KMS-11 (cell line): ENCODE results near the gene SPSB3.

ENCODE experiments used
- H2AFZ ChIP-seq: fragments of 200-600 bp; sonication (generic); 2 replicates; pipeline ENCODE4 v1.6.1; 2016; ENCODE audit warnings: antibody characterized with exemption, mixed run types, low read depth
- H3K27ac ChIP-seq: fragments of 200-600 bp; sonication (generic); 2 replicates; pipeline ENCODE4 v1.6.1; 2016; ENCODE audit warnings: mild to moderate bottlenecking, mixed run types
- H3K27me3 ChIP-seq: fragments of 200-600 bp; sonication (generic); 2 replicates; pipeline ENCODE4 v1.6.1; 2017; ENCODE audit warnings: mild to moderate bottlenecking, low read depth, mixed run types, moderate library complexity; ENCODE audit not compliant: insufficient read depth
- H3K36me3 ChIP-seq: fragments of 200-600 bp; sonication (generic); 2 replicates; pipeline ENCODE4 v1.6.1; 2017; ENCODE audit warnings: mild to moderate bottlenecking, mixed run types; ENCODE audit not compliant: insufficient read depth
- H3K4me1 ChIP-seq: fragments of 200-600 bp; sonication (generic); 2 replicates; pipeline ENCODE4 v1.6.1; 2016; ENCODE audit warnings: mild to moderate bottlenecking, low read depth, mixed run types; ENCODE audit not compliant: poor library complexity, severe bottlenecking
- H3K4me2 ChIP-seq: fragments of 200-600 bp; sonication (generic); 2 replicates; pipeline ENCODE4 v1.7.0; 2016; ENCODE audit warnings: mild to moderate bottlenecking, mixed run types
- H3K4me3 ChIP-seq: fragments of 200-600 bp; sonication (generic); IDR thresholded peaks from 2 replicates; pipeline ENCODE4 v1.6.1; 2017; ENCODE audit warnings: low read depth, low read length, mixed read lengths; ENCODE audit not compliant: insufficient read depth
- H3K79me2 ChIP-seq: fragments of 200-600 bp; sonication (generic); 2 replicates; pipeline ENCODE4 v1.6.1; 2016; ENCODE audit warnings: low read depth, mixed run types; ENCODE audit not compliant: insufficient read depth
- H3K9ac ChIP-seq: fragments of 200-600 bp; sonication (generic); 2 replicates; pipeline ENCODE4 v1.6.1; 2016; ENCODE audit warnings: mild to moderate bottlenecking, mixed run types
- H4K20me1 ChIP-seq: fragments of 200-600 bp; sonication (generic); 2 replicates; pipeline ENCODE4 v1.6.1; 2016; ENCODE audit warnings: mild to moderate bottlenecking, mixed run types; ENCODE audit not compliant: insufficient read depth
- TF ChIP-seq, protein P1 (sequence below): fragments of 200-600 bp; sonication (generic); conservative IDR thresholded peaks from 2 replicates; pipeline ENCODE4 v1.6.1; 2017; ENCODE audit warnings: low read depth, mild to moderate bottlenecking, antibody characterized with exemption, low read length, moderate library complexity, mixed read lengths

SPSB3 gene

GRCh38 chr16:1766701-1767100 lies 15.7 kb downstream of the SPSB3 start:
- no peak overlapping the region for H3K4me3 ChIP-seq
- peaks cover 5% of the 10 kb centered on the region for H3K4me1 ChIP-seq
- no peak overlapping the region for H3K9ac ChIP-seq
- no peak overlapping the region for H2AFZ ChIP-seq
- no peaks in the 10 kb centered on the region for H3K27me3 ChIP-seq
- H3K27ac ChIP-seq: no peak overlapping the region
- H3K79me2 ChIP-seq: peaks cover 11% of the 10 kb centered on the region; the same call in 1 of the 2 replicates
- TF ChIP-seq, protein P1, sequence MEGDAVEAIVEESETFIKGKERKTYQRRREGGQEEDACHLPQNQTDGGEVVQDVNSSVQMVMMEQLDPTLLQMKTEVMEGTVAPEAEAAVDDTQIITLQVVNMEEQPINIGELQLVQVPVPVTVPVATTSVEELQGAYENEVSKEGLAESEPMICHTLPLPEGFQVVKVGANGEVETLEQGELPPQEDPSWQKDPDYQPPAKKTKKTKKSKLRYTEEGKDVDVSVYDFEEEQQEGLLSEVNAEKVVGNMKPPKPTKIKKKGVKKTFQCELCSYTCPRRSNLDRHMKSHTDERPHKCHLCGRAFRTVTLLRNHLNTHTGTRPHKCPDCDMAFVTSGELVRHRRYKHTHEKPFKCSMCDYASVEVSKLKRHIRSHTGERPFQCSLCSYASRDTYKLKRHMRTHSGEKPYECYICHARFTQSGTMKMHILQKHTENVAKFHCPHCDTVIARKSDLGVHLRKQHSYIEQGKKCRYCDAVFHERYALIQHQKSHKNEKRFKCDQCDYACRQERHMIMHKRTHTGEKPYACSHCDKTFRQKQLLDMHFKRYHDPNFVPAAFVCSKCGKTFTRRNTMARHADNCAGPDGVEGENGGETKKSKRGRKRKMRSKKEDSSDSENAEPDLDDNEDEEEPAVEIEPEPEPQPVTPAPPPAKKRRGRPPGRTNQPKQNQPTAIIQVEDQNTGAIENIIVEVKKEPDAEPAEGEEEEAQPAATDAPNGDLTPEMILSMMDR: no peak
- H3K36me3 ChIP-seq: no peaks in the 10 kb centered on the region
- no peaks in the 10 kb centered on the region for H4K20me1 ChIP-seq
- no peak overlapping the region for H3K4me2 ChIP-seq

DNA sequence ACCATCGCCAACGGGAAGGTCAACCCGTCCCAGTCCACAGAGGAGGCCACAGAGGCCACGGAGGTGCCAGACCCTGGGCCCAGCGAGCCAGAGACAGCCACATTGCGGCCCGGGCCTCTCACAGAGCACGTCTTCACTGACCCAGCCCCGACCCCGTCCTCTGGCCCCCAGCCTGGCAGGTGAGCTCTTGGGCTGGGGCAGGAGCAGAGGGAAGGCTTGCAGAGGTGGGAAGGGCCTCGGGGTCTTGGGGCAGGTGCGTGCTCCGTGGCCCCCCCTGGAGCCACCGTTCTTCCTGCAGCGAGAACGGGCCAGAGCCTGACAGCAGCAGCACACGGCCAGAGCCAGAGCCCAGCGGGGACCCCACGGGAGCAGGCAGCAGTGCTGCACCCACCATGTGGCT lies 16.1 kb downstream of the SPSB3 start:
- no peak overlapping the region for H3K4me2 ChIP-seq
- H3K27me3 ChIP-seq: no peaks in the 10 kb centered on the region
- no peak overlapping the region for H3K27ac ChIP-seq
- H3K9ac ChIP-seq: no peak overlapping the region
- H4K20me1 ChIP-seq: no peaks in the 10 kb centered on the region
- H2AFZ ChIP-seq: no peak overlapping the region
- peaks cover 5% of the 10 kb centered on the region for H3K4me1 ChIP-seq
- H3K4me3 ChIP-seq: no peak overlapping the region
- TF ChIP-seq, protein P1: no peak
- H3K79me2 ChIP-seq: peaks cover 10% of the 10 kb centered on the region; the same call in 1 of the 2 replicates
- no peaks in the 10 kb centered on the region for H3K36me3 ChIP-seq

GRCh38 chr16:1765826-1766225 lies 16.5 kb downstream of the SPSB3 start:
- TF ChIP-seq, protein P1: no peak
- Histone ChIP-seq H3K4me2 (no peak overlapping the region), H3K9ac (no peak overlapping the region), H3K27me3 (no peaks in the 10 kb centered on the region), H3K4me1 (peaks cover 5% of the 10 kb centered on the region), H3K36me3 (no peaks in the 10 kb centered on the region), H4K20me1 (no peaks in the 10 kb centered on the region), H3K4me3 (no peak overlapping the region), H2AFZ (no peak overlapping the region), H3K27ac (no peak overlapping the region), H3K79me2 (peaks cover 6% of the 10 kb centered on the region; the same call in 1 of the 2 replicates)

GRCh38 chr16:1764971-1765370 lies 17.4 kb downstream of the SPSB3 start:
- H3K79me2 ChIP-seq: no peaks in the 10 kb centered on the region
- no peaks in the 10 kb centered on the region for H4K20me1 ChIP-seq
- H3K9ac ChIP-seq: no peak overlapping the region
- H3K4me2 ChIP-seq: no peak overlapping the region
- H3K36me3 ChIP-seq: no peaks in the 10 kb centered on the region
- TF ChIP-seq, protein P1: no peak
- no peak overlapping the region for H2AFZ ChIP-seq
- no peaks in the 10 kb centered on the region for H3K27me3 ChIP-seq
- no peak overlapping the region for H3K27ac ChIP-seq
- no peak overlapping the region for H3K4me3 ChIP-seq
- H3K4me1 ChIP-seq: no peaks in the 10 kb centered on the region
